Fibroblast of skin of scalp (primary cell): ENCODE results near the gene CADM4.
"Not testable (repeated sequence)": the region's sequence is repeated elsewhere in the genome, so short reads cannot be mapped to it uniquely, and the experiment has no call there.

Source experiments
- DNase-seq: peaks from one replicate; pipeline ENCODE4 v3.0.0-alpha.2; 2013

Gene CADM4

GRCh38 chr19:43605875-43606568 lies 33.6 kb downstream of the CADM4 start:
- DNase-seq: no peak

GRCh38 chr19:43600326-43600725 lies 39.3 kb downstream of the CADM4 start:
- not testable (repeated sequence) for DNase-seq

- DNase-seq: no peak
Observed at GRCh38 chr19:43599635-43600295, 39.9 kb downstream of the CADM4 start.

GRCh38 chr19:43598445-43599240 lies 41.0 kb downstream of the CADM4 start:
- no peak for DNase-seq

DNA sequence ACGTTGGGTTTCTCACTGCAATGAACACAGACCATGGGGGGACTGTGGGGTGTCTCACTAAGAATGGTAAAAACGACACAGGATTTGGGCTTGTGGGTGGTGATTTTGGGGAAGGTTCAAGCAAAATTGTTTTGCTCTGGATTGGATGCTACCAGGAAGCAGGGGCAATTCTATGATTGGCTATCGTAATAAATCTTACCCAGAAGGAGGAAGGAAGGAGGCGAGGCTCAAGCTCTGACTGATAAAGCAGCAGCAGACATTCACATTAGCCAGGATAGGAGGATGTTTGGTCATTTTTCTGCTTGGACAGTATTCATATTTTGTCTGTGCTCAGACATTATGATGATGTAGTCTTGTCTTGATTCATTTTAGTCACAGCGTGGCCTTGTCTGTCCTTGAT lies 41.8 kb downstream of the CADM4 start:
- DNase-seq: no peak

DNA sequence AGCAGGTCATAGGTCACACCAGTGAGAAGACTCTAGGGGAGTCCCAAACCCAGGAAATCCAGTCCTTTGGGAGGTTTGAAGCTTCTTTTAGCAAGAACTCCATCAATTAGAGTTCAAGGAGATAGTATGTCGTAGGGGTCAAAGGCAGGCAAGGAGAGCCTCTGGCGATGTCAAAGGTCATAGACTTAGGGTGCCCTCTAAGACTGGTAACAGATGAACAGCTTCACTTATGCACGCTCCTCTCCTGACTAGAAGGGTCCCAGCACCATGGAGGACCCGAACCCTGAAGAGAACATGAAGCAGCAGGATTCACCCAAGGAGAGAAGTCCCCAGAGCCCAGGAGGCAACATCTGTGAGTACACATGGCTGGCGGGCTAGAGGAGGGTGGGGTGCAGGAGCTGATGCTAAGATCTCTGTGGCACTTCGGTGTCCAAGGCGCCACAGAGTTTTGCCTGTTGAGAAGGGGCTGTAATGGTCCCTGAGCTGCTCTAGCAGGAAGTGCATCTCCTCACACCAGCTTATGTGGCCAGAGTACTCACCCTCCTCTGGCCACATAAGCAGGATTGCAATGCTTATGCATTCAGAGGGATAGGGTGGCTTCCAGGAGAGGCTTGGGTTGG lies 42.7 kb downstream of the CADM4 start:
- no peak for DNase-seq

DNA sequence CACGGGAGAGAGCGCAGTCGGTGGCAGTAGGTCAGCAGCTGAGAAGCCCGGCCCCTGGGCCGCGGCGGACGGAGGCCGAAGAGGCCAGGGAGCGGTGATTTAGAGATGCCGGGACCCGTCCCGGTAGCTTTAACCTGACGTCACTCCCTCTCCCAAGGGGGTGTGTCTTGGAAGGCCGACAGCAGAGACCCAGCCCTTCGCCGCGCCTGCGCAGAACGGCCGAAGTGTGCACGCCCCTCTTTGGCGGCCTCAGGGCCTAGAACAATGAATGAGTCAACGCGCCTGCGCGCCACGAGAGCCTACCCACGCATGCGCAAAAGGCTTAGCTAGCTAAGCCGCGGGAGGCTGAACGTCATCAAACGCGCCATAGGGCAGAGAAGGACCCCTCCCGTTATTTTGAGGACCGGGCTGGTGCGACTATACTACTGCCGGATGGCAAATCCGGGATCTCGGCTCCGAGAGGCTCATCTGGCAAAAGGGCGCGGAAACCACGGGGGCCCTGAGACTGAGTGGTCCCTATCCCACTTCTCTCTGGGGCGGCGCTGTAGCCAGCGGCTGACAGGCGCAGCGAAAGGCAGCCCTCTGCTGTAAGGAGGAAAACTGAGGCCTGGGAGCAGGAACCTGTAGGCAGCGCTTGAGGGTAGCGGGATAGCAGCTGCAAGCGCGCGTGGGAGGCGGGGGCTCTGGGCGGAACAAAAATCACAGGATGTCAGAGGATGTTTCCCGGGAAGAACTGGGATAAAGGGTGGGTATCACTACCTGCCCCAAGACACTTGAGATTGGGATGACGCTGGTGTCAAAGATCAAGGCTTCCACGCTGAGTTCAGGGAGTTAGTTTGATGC lies 43.4 kb downstream of the CADM4 start, which contains the start of the genes IRGQ and ZNF576:
Gene IRGQ (minus strand): TSS at position 136 of the 843 bp plus-strand sequence. CDS start 796 bp downstream, outside the sequence.
Gene ZNF576 (plus strand): TSS at position 597 of the 843 bp plus-strand sequence. CDS start 514 bp downstream, outside the sequence.
- peak; percentile 99 for DNase-seq

DNA sequence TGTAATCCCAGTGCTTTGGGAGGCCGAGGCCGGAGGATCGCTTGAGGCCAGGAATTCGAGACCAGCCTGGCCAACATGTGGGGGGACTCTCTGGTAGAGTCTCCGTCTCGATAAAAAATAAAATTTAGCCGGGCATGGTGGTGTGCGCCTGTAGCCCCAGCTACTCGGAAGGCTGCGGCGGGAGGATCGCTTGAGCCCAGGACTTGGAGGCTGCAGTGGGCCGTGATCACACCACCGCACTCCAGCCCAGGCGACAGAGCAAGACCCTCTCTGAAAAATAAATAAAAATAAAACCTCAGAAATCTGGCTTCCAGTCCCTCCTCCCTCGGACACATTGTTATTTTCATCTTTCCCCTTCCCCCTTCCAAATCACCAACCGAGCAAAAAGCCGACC lies 44.0 kb downstream of the CADM4 start:
- no peak for DNase-seq

GRCh38 chr19:43594710-43595604 lies 44.7 kb downstream of the CADM4 start:
- DNase-seq: peak; percentile 47

DNA sequence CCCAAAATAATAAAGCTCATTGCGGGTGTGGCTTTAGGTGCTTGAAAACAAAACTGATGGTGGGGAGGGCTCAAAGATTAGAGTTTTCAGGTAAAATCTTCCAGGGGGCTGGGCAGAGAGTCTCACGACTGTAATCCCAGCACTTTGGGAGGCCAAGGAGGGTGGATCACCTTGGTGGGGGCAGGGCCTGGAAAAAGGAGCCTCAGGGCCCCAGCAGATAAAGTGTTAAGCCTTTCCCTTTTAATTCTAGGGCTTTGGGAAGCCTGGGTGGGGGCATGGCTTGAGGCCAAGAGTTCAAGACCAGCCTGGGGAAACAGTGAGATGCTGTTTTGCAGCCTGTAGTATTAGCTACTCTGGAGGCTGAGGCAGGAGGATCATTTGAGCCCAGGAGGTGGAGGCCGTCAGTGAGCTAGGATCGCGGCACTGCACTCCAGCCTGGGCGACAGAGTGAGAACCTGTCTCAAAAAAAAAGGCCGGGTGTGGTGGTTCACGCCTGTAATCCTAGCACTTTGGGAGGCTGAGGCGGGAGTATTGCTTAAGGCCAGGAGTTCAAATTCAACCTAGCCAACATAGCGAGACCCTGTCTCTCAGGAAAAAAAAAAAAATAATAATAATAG lies 45.5 kb downstream of the CADM4 start:
- no peak for DNase-seq

DNA sequence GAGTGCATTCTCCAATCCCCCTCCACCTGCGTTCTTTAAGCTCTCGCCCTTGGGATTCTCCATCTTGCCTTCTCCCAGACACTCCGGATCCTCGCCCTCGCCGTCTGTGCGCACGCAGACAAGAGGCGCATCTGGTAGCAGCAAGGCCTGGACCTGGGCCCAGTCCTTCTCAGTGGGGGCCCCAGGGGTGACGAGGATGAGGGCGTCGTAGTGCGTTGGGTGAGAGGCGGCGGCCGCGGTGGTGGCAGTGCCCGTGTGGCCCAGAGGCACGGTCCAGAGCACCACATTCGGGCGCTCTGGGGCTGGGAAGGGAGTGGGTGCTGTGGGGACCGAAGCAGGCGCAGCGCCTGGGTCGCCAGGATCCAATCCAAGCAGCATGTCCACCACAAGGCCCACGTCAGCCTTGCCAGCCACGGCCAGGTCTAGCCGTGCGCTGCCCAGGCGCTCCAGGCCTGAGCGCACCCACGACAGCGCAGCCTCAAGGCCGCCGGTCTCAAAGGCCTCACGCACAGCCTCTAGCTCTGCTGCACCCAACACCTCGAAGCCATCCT lies 46.8 kb downstream of the CADM4 start:
- DNase-seq: no peak

DNA sequence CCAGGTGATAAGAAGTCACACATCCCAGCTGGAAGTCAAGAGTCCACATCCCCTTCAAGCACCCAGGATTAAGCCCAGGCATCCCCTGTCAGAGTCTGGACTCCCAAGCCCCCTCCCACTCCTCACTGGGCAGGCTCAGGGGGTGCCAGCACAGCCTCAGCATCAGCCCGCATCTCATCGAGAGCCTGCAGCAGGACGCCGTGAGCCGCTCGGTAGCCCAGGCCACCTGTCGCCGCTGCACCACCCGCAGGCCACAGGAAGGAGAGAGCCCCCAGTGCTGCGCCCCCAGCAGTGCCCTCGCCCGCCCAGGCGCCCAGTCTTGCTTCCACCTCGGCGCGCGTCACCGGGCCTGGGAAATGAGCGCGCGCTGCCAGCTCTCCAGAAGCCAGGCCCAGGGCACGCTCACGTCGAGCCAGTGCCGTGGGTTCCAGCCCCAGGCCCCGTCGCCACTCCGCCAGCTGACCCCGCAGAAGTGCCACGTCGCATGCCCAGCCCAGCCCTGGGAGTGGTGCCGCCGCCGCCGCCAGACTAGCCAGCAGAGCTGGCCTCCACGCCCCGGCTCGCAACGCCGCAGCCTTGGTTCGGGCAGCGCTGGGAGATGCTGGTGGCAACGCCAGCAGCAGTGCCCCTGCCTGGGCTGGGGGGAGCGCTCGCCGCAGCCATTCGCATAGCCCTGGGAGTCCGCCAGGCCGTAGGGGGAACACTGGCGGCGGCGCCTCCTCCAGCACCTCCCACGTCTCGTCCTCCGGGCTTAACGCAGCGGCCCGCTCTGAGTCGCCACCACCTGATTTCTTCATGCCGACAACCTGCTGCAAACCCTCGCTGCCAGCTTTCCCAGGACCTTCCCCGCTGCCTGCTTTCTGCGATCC lies 47.5 kb downstream of the CADM4 start:
- no peak for DNase-seq

- no peak for DNase-seq
Observed at GRCh38 chr19:43589678-43590077, 50.0 kb downstream of the CADM4 start.

GRCh38 chr19:43589277-43589676 lies 50.4 kb downstream of the CADM4 start:
- DNase-seq: no peak

- DNase-seq: not testable (repeated sequence)
Observed at GRCh38 chr19:43587029-43587428, 52.6 kb downstream of the CADM4 start.

DNA sequence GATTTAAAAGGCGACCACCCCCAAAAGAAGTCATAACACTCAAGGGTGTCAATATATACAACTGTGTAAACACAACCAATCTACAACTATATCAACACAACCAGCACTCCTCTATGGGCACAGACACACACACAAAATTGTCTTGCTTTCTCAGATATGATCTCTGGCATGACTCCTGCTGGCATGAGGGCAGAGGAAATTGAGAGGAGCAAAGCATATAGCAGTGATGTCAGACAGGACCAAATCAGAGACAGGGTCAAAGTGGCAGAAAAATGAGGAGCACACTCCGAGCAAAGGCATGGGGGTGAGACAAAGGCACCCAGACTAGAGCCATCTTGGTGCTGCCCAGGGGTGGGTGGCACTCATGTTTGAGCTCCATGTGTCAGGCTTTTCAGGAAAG lies 53.3 kb downstream of the CADM4 start:
- no peak for DNase-seq

GRCh38 chr19:43584484-43584883 lies 55.2 kb downstream of the CADM4 start:
- no peak for DNase-seq

- DNase-seq: no peak
Observed at GRCh38 chr19:43582495-43582894, 57.2 kb downstream of the CADM4 start.

DNA sequence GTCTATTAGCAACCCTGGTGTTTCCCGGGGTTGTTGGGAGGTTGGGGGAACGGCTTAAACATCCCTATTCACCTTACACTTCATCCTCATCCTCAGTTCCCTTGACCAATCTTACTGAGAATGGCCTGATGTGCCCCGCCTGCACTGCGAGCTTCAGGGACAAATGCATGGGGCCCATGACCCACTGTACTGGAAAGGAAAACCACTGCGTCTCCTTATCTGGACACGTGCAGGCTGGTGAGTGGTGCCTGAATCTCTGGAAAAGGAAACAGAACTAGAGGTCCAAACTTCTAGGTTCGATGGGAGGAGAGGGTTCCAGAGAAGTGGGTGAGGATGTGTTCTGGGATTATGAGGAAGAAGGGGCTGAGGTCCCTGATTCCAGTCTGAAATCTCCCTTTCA lies 58.2 kb downstream of the CADM4 start:
- DNase-seq: no peak
